Astrocyte (in vitro differentiated cells and primary cell): Measurements from ENCODE around the gene RCL1.

Experiments
- CTCF ChIP-seq: IDR thresholded peaks from 2 replicates; pipeline ENCODE4 v1.5.1; 2011; ENCODE audit warnings: low read depth, mild to moderate bottlenecking, inconsistent platforms, low read length, moderate library complexity; ENCODE audit not compliant: insufficient read depth
- EZH2 ChIP-seq: IDR thresholded peaks from 2 replicates; pipeline ENCODE4 v1.6.1; 2012; ENCODE audit warnings: mild to moderate bottlenecking, low read length, inconsistent platforms; ENCODE audit not compliant: insufficient read depth

GRCh38 chr9:4832786-4833579 is 40.2 kb downstream of the RCL1 start:
- no peak for TF ChIP-seq CTCF
- TF ChIP-seq EZH2 = no peak
